Breast epithelium (tissue), 3 donors: ENCODE results near the gene ZNF485.

ENCODE experiments used
- CTCF ChIP-seq, 3 donors: fragments of 450-650 bp; IDR thresholded peaks; one replicate each; pipeline ENCODE4 v1.5.1; 2016 to 2017; ENCODE audit warnings: antibody characterized with exemption in 3 of 3, mild to moderate bottlenecking in 3 of 3, moderate library complexity in 3 of 3
- POLR2A ChIP-seq: fragments of 450-650 bp; IDR thresholded peaks from one replicate; pipeline ENCODE4 v1.6.1; 2016; ENCODE audit warnings: antibody characterized with exemption, mild to moderate bottlenecking, moderate library complexity

- TF ChIP-seq CTCF (IDR thresholded peaks at IDR 0.05) (no peak), POLR2A (no peak)
These were observed 34.4 kb downstream of the ZNF485 start for GRCh38 chr10:43640603-43641002.
